ENCODE data around the gene ZNF555.

GRCh38 chr19:2877398-2878331, 36.4 kb downstream of the ZNF555 start:
- TF ChIP-seq CTCF (IDR thresholded peaks at IDR 0.05; ENCODE audit: borderline replicate concordance, extremely low read depth, low read length, poor library complexity, severe bottlenecking) = no peak
- no peak for TF ChIP-seq EZH2 (IDR thresholded peaks at IDR 0.05; ENCODE audit: borderline replicate concordance, low read depth, low read length, severe bottlenecking)

All from DND-41 (cell line).